Measurements from ENCODE around the gene ZNF554.

ZNF554 gene

DNA sequence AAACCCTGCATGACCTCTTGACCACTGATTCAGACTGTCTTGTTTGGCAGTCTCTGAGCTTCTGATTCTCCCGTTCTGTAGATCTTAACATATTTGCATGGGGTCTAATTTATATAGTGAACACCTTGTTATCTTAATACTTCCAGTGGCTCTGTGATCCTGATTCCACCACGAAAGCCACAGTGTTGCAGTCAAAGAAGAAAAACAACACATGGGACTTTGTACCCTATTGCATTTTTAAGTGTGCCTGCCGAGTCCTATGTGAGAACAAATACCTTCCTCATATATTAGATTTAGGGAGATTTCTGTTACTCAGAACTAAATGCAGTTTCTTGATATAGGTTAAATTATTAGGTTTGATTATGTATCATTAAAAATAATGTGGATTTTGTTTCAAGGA is 35.2 kb downstream of the ZNF554 start:
- DNase-seq (ENCODE audit: extremely low read depth, low read depth) = no peak
- TF ChIP-seq, protein P1, sequence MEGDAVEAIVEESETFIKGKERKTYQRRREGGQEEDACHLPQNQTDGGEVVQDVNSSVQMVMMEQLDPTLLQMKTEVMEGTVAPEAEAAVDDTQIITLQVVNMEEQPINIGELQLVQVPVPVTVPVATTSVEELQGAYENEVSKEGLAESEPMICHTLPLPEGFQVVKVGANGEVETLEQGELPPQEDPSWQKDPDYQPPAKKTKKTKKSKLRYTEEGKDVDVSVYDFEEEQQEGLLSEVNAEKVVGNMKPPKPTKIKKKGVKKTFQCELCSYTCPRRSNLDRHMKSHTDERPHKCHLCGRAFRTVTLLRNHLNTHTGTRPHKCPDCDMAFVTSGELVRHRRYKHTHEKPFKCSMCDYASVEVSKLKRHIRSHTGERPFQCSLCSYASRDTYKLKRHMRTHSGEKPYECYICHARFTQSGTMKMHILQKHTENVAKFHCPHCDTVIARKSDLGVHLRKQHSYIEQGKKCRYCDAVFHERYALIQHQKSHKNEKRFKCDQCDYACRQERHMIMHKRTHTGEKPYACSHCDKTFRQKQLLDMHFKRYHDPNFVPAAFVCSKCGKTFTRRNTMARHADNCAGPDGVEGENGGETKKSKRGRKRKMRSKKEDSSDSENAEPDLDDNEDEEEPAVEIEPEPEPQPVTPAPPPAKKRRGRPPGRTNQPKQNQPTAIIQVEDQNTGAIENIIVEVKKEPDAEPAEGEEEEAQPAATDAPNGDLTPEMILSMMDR (IDR thresholded peaks at IDR 0.05; ENCODE audit: low read depth, low read length) = no peak

DNA sequence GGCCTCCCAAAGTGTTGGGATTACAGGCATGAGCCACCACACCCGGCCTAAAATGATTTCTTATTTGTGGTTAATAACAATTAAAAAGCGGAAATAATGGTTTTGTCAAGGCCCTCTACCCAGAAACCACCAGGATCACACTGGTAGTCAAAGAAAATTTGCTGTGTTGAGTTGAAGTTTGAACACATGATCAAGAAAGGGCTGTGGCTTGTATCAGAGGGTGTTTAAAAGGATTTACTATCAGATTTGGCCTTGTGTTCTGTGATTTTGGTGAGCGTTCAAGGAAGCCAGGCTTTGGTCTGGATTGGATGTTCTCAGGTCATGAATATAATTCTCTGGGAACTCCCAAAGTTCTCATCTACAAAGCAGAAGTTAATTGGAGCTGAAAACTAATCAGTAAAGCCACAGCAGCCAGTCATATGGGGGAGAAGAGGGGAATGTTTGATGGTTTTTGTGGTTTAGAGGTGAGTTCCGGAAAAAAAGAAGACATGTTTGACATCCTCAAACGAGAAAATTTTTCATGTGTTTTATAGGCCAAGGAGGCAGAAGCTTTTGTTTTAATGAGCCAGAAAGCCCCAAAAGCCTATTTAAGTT is 36.9 kb downstream of the ZNF554 start:
- TF ChIP-seq, protein P1 (IDR thresholded peaks at IDR 0.05; ENCODE audit: low read depth, low read length) = no peak
- no peak for DNase-seq (ENCODE audit: extremely low read depth, low read depth)

DNA sequence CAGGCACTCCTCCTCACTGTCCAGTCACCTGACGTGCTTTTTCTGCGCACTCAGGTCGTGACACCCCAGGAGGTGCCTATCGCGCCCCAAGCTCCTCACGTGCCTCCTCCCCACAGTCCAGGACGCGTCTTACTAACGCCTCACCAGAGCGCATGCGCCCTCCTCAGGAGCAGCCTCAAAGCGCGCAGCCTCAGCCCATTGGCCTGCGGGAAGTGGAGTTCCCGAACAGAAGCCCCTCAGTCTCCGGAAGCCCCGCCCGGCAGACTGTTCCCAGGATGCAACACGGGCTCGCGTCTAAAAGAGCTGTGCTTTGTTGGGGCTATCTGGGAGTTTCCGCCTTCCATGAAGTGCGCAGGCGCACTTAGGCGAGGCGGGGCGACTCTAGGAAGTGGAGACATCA is 39.2 kb downstream of the ZNF554 start:
- TF ChIP-seq, protein P1 (IDR thresholded peaks at IDR 0.05; ENCODE audit: low read depth, low read length) = no peak
- DNase-seq (ENCODE audit: extremely low read depth, low read depth) = no peak

DNA sequence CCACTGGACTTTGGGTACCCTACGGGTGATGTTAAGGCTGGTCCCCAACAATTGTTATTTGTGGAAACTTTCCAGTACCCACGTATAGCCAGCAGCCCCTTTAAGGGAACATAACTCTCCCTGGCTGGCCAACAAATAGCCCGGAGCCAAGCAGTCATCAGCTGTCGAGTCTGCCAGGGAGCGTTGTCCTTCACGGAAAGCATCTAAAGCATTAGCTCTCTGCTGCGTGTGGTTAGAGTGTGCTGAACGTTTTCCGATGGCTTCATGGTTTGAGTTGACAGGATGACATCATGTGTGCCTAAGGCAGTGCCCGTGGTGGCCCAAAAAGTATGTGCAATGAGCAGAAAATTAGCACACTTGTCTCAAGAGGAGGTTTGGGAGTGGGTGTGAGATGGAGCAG is 44.1 kb downstream of the ZNF554 start:
- TF ChIP-seq, protein P1 (IDR thresholded peaks at IDR 0.05; ENCODE audit: low read depth, low read length) = no peak
- no peak for DNase-seq (ENCODE audit: extremely low read depth, low read depth)

DNA sequence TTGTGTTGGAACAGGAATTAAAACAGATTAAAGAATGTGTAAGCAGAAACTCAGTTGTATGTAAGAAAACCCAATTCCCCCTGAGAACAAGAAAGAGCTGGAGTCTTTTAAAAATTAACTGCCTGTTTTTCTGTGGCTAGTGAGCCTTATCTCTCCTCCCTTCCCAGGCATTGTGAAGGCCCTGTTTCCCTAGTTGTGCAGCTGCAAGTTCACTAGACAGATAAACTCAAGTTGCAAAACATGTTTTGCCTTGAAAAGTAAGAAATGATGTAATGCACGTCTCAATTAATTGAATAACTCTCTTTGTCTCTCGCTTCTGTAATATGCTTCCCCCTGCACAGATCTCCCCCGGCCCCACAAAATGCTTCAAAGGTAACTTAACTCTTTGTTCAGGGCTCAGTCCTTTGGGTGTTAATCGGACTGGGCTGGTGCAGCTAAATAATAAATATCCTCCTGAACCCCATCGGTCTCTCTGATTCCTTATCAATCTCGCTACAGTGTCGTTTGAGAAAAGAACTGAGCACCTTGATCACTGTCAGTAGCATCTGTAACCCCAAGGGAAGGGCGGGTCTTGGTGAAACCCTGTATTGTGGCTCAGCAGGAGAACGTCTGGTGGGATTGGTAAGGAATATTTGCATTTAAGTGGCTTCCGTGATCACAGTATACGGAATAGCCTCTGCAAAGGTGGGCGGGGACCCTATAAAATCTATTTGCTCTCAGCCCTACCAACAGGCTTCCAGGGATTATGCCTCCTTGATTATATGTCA is 45.8 kb downstream of the ZNF554 start:
- DNase-seq (ENCODE audit: extremely low read depth, low read depth) = no peak
- TF ChIP-seq, protein P1 (IDR thresholded peaks at IDR 0.05; ENCODE audit: low read depth, low read length) = no peak

DNA sequence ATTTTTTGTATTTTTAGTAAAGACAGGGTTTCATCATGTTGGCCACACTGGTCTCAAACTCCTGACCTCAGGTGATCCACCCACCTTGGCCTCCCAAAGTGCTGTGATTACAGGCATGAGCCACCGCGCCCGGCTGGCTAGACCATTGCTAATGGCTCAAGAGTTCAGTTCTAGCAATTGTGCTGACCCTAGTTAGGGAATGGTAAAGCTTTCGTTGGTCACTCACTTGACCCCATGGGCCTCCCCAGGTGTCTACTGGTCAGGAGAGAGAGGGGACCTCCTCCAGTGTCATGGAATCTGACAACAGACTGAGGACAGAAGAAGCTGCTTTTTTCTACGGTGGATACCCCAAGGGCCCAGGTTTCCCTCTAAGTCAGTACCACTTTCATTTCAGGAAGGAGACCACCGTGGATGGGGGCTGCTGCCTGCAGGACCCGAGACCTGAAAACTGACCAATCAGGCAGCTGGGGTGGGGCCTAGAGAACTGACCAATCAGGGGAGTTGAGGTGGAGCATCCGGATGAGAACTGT is 46.9 kb downstream of the ZNF554 start:
- TF ChIP-seq, protein P1 (IDR thresholded peaks at IDR 0.05; ENCODE audit: low read depth, low read length) = no peak

More for the DNA sequence above, 46.9 kb downstream of the ZNF554 start:
- DNase-seq (ENCODE audit: extremely low read depth, low read depth) = no peak
